Stimulated activated CD4-positive, alpha-beta T cell treated with anti-CD3 and anti-CD28 coated beads, Interleukin-4, amount 100 ng/mL, for 24 hours (primary cell): Measurements from ENCODE around the gene DDX25.
A peak's percentile ranks its signal among the peaks of the same experiment; 100 is the strongest.
"Not testable (repeated sequence)": the region's sequence is repeated elsewhere in the genome, so short reads cannot be mapped to it uniquely, and the experiment has no call there.

ENCODE experiments used
- DNase-seq: peaks from one replicate; pipeline ENCODE4 v3.0.0-alpha.2; 2020

DDX25 gene

DNA sequence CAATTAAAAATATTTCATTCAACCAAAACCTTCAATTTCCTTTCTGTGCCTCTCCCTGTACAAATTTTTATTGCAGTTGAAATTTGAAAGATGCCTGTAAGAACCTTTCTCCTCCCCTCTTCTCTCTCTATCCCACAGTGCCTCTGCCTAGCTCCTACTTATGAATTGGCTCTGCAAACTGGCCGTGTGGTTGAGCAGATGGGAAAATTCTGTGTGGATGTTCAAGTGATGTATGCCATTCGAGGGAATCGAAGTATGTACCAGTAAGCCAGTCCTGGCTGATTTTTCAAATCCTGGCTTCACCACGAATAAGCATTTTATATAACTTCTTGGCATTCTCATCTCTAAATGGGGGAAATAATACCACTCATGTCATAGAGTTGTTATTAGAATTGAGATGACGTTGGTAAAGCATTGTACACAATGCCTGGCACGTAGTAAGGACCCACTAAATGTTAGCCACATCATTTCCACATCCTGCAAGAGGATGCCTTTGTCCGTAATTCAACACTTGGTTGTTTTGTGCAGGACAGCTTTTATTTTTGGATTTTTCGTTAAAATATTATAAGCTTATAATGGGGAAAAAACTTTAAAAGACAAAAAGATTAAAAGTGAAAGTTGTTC is 6.0 kb downstream of the DDX25 start:
- no peak for DNase-seq

DNA sequence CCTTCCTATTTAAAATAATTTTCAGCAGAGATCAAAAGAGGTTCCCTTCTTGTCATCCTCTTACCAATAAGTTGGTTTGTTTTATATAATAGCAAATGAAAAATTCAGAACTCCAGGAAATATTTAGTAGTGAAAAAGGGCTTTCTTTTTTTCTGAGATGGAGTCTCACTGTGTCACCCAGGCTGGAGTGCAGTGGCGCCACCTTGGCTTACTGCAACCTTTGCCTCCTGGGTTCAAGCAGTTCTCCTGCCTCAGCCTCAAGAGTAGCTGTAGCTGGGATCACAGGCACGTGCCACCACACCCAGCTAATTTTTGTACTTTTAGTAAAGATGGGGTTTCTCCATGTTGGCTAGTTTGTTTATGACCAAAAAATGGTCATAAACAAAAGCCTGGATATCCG is 10.3 kb downstream of the DDX25 start:
- not testable (repeated sequence) for DNase-seq

DNA sequence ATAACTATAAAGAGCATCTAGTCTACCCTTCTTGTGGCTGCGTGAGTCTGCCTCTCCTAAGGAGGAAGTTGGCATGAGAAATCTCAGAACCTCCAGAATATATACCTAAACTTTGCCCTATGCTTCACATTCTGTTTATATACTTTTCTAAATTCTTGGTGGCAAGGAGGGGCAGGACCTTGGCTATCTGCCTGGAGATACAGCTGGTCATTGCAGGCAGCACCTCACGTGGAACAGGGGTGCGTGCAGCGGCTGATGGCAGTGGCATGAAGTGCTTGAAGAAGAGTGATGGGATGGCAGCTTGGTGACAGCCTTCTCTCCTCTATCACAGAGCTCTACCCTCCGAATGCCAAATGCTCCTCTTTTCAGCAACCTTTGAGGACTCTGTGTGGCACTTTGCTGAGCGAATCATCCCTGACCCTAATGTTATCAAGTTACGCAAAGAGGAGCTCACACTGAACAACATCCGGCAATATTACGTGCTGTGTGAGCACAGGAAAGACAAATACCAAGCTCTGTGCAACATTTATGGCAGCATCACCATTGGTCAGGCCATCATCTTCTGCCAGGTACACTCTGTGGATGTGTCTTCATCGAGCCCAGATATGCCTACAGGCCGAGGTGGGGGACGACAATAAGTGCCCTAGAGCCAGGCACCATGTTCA is 12.5 kb downstream of the DDX25 start:
- DNase-seq = no peak

DNA sequence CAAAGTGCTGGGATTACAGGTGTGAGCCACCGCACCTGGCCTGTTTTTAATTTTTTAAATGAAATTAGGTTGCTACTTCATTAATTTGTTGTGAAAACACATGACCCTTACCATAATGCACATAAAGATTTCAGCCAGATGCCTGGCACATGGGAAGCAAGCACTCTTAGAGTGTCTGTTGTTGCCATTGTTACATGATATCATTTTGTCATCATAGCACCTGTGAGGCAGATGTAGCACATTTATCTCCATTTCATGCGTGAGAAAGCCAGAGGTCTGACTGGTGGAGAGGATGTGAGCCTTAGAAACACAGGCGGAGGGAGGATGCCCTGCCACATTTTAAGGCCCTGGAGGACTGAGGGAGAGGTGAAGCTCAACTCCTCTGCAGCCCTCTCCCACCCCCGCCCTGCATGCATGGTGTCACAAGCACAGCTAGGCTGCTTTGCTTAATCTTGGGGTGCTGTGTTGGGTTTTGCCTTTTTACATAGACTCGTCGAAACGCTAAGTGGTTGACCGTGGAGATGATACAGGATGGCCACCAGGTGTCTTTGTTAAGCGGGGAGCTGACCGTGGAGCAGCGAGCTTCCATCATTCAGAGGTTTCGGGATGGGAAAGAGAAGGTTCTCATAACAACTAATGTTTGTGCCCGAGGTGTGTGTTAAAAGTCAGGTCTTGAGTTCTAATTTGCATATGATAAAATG is 14.0 kb downstream of the DDX25 start:
- DNase-seq = no peak

DNA sequence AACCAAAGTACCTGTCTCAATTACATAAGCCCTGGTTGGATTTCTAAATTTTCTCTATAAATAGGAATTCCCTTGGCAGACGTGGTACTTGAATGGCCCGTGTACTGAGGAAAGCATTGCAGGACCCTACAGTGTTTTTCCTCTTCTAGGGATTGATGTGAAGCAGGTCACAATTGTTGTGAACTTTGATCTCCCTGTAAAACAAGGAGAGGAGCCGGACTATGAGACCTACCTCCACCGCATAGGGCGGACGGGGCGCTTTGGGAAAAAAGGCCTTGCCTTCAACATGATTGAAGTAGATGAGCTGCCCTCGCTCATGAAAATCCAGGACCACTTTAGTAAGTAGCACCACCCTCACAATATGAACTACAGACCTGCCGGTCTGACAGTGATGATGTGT is 16.7 kb downstream of the DDX25 start:
- DNase-seq = no peak

DNA sequence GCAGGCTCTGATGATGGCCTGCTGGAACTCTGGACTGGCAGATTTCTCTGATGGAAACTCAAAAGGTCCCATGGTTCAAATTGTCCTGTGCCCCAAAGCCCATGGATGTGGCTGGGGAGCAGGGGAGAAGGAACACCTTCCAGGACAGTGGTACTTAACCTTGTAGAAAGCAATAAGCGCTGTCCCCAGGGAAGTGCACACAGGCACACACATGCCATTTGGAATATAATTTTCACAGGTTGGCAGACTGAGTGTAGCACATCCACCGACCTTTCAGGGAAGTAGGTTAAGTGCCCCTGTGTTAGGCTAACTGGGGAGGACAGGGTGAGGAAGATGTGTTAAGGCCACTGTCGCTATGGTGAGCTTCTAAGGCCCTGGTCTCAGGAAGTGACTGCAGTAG is 17.8 kb downstream of the DDX25 start:
- no peak for DNase-seq

DNA sequence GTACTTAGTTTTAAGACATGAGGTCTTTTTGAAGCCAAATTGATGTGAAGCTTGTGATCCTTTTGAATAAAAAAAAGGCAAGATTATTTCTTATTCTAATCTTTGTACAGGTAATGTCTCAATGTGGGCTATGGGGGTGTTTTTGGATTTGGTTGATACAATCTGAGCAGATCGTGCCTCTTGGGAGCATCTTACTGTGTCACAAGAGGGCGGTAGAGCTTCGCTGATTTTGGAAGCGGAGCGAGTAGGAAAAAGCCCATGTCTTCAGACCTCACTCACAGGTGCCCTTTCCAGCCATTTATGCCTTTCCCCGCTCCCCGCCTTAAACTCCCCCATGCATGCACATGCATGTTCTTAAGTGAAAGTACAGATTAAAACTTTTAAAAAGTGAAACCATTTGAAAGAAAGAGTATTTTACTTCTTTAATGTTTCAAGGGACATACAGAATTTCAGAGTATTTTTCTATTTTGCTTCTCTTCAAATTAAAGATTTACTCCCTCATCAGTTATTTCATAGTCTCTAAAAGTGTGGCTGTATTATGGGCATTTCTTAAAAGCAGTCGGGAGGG is 18.8 kb downstream of the DDX25 start:
- peak; percentile 57 for DNase-seq

DNA sequence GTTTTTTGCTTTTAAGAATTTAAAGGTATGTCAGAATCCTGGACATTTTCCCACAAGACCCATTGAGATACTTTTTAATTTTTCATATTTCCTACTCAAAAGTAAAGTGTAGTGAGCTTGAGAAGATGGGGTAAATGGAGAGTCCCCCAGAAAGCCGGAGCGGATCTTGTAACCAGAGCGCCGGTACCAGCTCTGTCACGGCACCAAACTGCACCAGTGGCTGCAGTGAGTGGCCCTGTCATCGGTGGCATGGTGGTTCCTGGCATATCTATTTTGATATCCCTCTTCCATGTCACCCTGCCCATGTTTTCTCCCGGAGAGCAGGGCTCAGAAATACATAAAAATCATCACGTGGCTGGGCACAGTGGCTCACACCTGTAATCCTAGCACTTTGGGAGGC is 19.3 kb downstream of the DDX25 start:
- no peak for DNase-seq

DNA sequence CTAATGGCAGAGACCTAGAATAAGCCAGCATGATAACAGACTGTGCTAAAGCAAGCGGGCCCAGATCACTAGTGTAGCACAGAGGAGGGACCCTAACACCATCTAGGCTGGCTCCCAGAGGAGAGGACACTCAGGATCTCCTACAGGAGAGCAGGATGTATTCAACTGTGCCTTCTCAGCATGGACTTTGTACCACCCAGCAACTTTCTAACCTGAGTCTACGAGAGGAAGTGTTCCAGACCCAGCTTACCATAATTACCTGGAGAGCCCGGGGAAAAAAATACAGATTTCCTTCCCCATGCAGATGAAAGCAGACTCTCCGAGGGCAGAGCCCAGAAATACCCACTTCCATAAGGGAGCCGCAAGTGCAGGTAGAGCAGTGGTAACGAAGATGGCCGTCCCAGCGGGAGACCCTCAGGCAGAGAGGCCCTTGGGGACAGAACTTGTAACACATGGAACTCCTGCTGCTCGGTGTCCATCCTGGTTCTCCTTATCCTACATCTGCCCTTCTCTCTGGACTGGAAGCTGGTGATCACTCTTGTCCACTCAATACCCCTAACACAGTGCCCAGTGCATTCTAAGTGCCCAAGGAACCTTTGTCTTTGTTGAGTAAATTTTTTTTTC is 20.2 kb downstream of the DDX25 start:
- DNase-seq = no peak

DNA sequence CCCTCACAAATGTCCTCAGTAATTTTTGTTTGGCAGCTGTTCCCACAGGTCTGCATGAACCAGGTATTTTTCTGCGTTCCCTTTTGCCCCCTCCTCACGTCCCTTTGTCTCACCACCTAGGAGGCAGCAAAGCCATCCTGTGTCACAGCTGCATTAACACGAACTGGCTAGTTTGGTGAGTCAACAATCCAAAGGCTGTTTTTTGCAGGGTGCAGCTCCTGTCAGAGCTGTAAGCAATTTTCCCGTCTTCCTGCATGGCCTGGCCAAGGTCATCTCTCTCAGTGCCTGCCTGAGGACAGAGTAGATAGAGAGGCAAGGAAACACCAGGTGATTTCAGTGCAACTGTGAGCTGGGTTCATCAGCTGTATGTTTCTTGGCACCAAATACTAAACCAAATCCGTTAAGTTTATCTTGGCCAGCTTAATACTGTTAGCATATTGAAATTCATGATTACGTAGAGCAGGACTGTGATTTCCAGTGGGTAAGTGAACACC is 21.0 kb downstream of the DDX25 start:
- no peak for DNase-seq

DNA sequence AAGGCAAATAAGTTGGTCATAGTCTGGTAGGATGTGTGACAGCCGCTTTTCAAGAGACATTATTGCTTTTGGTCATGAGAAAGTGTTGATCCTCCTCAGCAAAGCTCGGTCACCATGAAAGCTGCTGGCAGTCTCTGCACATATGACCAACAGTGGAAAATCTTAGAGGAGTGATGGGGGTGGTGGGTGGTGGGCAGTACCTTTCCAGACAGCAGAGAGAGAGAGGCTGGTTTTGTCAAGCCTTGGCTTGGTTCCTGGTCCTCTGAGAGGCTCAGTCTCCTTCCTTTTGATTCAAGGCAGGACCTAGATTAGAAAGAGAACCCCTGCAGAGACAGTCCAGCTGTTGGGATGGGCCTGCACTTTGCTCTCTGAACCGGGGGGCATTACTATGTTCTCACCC is 21.5 kb downstream of the DDX25 start:
- DNase-seq = no peak

DNA sequence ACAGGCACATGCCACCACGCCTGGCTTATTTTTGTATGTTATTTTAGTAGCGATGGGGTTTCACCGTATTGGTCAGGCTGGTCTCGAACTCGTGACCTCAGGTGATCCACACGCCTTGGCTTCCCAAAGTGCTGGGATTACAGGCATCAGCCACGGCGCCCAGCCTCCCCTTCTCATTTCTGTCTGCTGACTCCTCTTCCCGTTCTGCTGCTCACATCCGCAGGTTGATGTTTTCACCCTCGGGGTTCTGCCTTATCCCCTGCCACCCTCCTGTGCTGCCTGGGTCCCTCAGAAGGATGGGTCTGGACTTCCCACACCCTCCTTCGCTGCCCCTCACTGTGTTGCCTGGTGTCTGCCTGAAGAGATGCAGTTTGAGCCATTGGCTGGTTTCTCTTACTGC is 22.4 kb downstream of the DDX25 start:
- no peak for DNase-seq

DNA sequence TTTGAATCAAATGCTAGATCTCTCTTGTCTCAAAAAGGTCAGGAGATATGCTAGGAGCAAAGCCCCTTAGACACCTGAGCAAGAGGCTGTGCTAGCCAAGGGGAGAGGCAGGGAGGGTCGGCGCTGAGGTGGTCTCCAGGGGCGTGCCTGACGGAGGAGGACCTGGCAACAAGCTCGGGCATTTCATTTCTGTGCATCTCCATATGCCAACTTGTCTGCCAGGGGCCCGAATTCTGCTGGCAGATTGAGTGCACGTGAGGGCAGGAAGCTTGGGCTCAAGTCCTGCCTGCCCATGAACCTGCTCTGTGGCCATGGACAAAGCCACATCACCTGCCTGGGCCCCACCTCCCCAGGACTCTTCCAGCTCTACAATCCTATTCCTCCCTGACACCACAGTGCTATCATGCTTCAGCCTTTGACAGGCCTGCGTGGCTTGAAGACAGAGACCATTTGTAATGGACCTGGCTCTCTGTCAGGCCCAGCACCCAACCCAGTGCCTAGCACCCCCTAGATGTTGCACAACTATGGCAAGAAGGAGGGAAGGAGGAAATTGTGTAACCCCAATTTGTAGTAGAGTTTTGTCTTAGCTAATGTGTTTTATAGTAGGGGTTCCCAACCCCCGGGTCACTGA is 25.3 kb downstream of the DDX25 start:
- no peak for DNase-seq

DNA sequence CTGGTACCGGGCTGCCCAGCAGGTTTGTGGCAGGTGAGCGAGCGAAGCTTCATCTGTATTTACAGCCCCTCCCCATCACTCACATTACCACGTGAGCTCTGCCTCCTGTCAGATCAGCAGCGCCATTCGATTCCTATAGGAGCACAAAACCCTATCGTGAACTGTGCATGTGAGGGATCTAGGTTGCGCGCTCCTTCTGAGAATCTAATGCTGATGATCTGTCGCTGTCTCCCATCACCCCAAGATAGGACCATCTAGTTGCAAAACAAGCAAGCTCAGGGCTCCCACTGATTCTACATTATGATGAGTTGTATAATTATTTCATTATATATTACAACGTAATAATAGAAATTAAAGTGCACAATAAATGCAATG is 25.8 kb downstream of the DDX25 start:
- DNase-seq = no peak

DNA sequence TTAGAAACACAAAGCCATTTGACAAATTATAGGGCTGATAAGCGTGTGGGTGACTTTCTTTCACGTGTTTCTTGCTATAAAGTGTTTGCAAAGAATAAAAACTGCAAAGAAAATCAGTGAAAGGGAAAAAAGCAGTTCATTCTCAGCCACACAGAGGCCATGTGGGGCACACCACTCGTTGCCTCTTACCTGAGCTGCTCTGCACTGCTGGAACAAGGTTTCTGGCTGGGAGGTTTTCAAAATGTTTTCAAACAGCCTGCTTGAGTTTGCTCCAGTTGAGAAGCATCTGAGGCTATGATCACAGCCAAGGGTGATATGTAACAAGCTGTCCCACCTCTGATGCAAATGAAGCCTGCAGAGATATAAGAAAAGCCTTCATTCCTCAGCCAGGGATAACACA is 26.8 kb downstream of the DDX25 start:
- DNase-seq = no peak

DNA sequence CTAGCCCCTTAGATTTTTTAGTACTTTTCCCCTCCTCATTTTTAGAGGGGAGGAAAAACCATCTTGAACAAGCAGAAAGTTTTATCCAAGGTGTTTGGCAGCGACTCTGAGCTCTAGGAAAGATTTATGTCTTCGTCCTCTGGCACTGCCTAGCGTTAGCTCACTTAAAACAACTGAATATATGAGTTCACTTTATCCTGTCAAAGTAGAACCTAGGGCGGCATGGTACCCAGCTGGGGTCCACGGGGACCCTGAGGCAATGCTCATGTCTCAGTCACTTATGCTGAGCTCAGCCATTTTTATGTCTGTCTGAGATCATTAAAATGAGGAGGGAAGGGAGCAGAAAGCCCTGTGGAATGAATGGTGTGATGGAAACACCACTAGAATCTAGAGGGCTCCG is 27.4 kb downstream of the DDX25 start:
- no peak for DNase-seq

DNA sequence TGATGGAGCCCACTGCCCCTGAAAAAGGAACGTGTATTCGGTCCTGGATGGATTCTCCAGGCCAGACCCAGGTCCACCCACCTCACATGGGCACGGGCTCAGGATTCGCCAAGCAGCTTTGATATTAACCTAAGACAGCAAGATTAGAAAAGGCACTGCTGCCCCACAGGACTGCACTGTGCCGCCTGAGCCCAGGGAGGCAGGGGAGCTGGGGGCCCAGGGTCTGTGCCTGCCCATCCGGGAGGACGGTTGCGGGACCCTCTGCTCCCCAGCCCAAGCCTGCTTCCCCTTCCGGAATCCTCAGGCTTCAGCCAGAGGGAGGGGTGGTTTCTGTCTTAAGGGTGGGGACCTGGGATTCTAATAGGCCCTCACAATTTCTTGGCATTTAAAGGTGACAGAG is 28.0 kb downstream of the DDX25 start:
- DNase-seq = no peak

DNA sequence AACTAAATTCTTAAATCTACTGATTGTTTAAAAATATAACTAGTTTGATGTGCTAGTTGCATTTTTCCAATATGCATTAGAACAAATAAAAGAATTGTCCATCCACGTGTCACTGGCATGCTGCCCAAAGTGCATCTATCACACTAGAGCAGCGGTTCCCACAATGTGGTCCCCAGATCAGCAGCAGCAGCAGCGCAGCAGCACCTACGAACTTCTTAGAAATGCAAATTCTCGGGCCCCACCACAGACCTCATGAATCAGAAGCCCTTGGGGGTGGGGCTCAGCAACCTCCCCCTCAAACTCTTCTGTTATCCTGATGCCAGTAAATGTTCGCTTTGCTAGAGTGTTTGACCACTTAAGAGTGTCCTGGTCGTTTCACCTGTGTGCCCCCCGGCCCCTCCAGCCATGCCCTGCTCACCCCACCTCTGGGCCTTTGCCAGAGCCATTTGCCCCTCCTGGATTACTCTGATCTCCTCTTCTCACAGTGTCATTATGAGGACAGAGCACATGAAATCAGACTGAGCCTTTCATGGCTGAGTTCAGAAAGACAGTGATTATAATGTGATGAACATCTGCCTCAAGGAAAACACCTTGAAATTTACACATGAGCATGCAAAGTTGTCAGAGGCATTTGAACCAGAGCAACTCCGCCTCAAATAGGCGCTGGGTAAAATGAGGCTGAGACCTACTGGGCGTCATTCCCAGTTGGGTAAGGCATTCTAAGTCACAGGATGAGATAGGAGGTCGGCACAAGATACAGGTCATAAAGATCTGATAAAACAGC is 28.9 kb downstream of the DDX25 start:
- DNase-seq = no peak

DNA sequence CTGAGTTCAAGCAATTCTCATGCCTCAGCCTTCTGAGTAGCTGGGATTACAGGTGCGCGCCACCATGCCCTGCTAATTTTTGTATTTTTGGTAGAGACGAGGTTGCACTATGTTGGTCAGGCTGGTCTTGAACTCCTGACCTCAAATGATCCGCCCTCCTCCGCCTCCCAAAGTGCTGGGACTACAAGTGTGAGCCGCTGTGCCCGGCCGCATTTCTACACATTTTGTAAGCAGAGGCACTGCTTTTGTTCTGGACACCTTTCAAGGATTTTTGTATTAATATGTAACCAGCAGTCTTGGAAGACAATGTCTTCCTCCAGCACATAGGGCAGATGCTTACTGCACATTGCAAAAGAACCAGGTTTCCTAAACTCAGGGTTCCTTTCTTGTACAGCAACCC is 30.2 kb downstream of the DDX25 start:
- no peak for DNase-seq

DNA sequence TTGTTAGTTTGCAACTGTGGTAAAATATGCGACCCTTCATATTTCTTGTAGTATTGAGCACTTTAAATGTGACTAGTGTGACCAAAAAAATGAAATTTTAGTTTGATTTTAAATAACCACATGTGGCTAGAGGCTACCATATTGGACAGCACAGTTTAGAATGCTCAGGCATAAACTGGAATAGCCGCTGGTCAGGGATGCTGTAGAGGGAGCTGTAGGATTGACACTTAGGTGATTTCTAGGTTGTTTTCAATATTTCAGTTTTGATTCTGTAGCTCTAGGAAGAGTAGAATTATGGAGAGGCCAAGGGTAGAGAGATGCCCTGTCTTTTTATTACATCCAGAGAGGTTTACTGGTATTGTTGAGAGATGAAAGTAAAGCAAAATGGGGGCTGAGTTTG is 30.7 kb downstream of the DDX25 start:
- DNase-seq = no peak

DNA sequence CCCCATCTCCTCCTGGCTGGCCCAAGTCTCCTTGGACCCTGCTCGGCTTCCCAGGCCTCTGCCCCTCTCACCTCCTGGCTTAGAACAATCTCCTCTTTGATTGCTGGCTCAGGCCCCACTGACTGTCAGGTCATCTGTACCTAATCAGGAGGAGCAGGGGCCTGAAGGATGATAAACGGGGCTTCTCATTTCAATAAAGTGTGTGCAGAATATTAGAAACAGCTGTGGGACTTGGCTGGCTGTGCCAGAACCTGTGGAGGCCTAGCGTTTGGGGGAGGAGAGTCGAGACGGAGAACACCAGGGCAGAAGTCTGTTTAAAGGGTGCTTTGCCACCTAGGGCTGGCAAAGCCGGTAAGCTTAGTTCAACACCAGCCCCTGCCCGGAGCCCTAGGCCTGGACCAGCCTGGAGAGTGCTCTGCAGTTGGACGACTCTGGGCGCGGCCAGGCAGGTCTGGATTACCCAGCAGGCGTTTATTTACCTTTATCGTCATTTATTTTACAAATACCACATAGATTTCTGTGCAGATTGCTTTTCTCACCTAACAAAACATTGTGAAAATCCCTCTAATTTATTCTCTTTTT is 31.4 kb downstream of the DDX25 start:
- no peak for DNase-seq

DNA sequence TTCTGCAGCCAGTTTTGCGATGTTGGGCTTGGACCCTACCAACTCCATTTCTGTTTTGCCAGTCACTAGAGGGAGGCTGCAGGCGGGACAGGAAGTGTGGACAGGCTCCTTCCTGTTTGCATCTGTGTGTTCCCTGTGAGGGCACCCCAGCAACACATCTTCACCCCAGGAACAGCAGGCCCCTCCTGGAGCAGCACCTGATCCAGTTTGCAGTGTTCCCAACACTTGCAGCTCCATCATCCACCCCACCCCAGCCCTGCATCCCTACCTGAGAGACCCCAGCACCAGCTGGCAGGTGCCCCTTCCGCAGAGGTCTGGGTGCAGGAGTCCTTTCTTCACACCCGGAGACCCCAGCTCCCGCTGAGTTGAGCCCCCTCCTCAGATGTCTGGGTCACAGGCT is 34.1 kb downstream of the DDX25 start:
- no peak for DNase-seq
